ENCODE measurements around the gene RAD18.

The RAD18 gene

GRCh38 chr3:8929860-8930259 lies 33.4 kb downstream of the RAD18 start:
- Histone ChIP-seq H3K4me3 (ENCODE audit: low read length) (no peak overlapping the region), H3K4me2 (ENCODE audit: low read length) (no peak overlapping the region), H3K9me3 (ENCODE audit: control insufficient read depth, insufficient read depth, low read length) (no peaks in the 10 kb centered on the region), H4K20me1 (ENCODE audit: control insufficient read depth, insufficient read depth, low read depth, low read length) (no peaks in the 10 kb centered on the region), H3K27ac (ENCODE audit: low read depth, low read length) (no peak overlapping the region), H3K4me1 (ENCODE audit: control insufficient read depth, low read length) (no peaks in the 10 kb centered on the region), H3K36me3 (ENCODE audit: control insufficient read depth, low read length) (peaks cover 40% of the 10 kb centered on the region), H3K27me3 (ENCODE audit: control insufficient read depth, low read length) (no peaks in the 10 kb centered on the region), H3K9me2 (replicated peaks; ENCODE audit: control insufficient read depth, low read length) (no peaks in the 10 kb centered on the region), H3F3A (ENCODE audit: control insufficient read depth, insufficient read depth) (no peaks in the 10 kb centered on the region), H3K79me2 (ENCODE audit: control insufficient read depth, low read length) (no peaks in the 10 kb centered on the region)
- TF ChIP-seq EZH2phosphoT487 (IDR thresholded peaks at IDR 0.05; ENCODE audit: borderline replicate concordance, low read length) (no peak), CTCF (IDR thresholded peaks at IDR 0.05; ENCODE audit: low read depth, low read length, poor library complexity, severe bottlenecking) (no peak)

GRCh38 chr3:8914491-8914890 lies 48.8 kb downstream of the RAD18 start:
- Histone ChIP-seq H3K4me2 (ENCODE audit: low read length) (no peak overlapping the region), H3F3A (ENCODE audit: control insufficient read depth, insufficient read depth) (no peaks in the 10 kb centered on the region), H3K36me3 (ENCODE audit: control insufficient read depth, low read length) (peaks cover 55% of the 10 kb centered on the region), H3K27me3 (ENCODE audit: control insufficient read depth, low read length) (no peaks in the 10 kb centered on the region), H4K20me1 (ENCODE audit: control insufficient read depth, insufficient read depth, low read depth, low read length) (no peaks in the 10 kb centered on the region), H3K4me3 (ENCODE audit: low read length) (no peak overlapping the region), H3K9me3 (ENCODE audit: control insufficient read depth, insufficient read depth, low read length) (no peaks in the 10 kb centered on the region), H3K4me1 (ENCODE audit: control insufficient read depth, low read length) (0 out of 2 replicates have a peak, but pooled peaks cover 4% of the 10 kb centered on the region), H3K27ac (ENCODE audit: low read depth, low read length) (no peak overlapping the region), H3K79me2 (ENCODE audit: control insufficient read depth, low read length) (no peaks in the 10 kb centered on the region), H3K9me2 (replicated peaks; ENCODE audit: control insufficient read depth, low read length) (no peaks in the 10 kb centered on the region)
- TF ChIP-seq CTCF (IDR thresholded peaks at IDR 0.05; ENCODE audit: low read depth, low read length, poor library complexity, severe bottlenecking) (no peak), EZH2phosphoT487 (IDR thresholded peaks at IDR 0.05; ENCODE audit: borderline replicate concordance, low read length) (no peak)

- Histone ChIP-seq H3K4me1 (ENCODE audit: control insufficient read depth, low read length) (0 out of 2 replicates have a peak, but pooled peaks cover 4% of the 10 kb centered on the region), H3F3A (ENCODE audit: control insufficient read depth, insufficient read depth) (no peaks in the 10 kb centered on the region), H4K20me1 (ENCODE audit: control insufficient read depth, insufficient read depth, low read depth, low read length) (no peaks in the 10 kb centered on the region), H3K27me3 (ENCODE audit: control insufficient read depth, low read length) (no peaks in the 10 kb centered on the region), H3K27ac (ENCODE audit: low read depth, low read length) (no peak overlapping the region), H3K79me2 (ENCODE audit: control insufficient read depth, low read length) (no peaks in the 10 kb centered on the region), H3K36me3 (ENCODE audit: control insufficient read depth, low read length) (peaks cover 72% of the 10 kb centered on the region), H3K4me2 (ENCODE audit: low read length) (no peak overlapping the region), H3K4me3 (ENCODE audit: low read length) (no peak overlapping the region), H3K9me3 (ENCODE audit: control insufficient read depth, insufficient read depth, low read length) (no peaks in the 10 kb centered on the region), H3K9me2 (replicated peaks; ENCODE audit: control insufficient read depth, low read length) (no peaks in the 10 kb centered on the region)
- TF ChIP-seq EZH2phosphoT487 (IDR thresholded peaks at IDR 0.05; ENCODE audit: borderline replicate concordance, low read length): no peak
Observed at GRCh38 chr3:8911781-8912180, 51.5 kb downstream of the RAD18 start.

GRCh38 chr3:8909160-8909559 lies 54.1 kb downstream of the RAD18 start:
- 0 out of 2 replicates have a peak, but pooled peaks cover 4% of the 10 kb centered on the region for H3K4me1 ChIP-seq (ENCODE audit: control insufficient read depth, low read length)
- H3K27ac ChIP-seq (ENCODE audit: low read depth, low read length): no peak overlapping the region
- H3K4me2 ChIP-seq (ENCODE audit: low read length): no peak overlapping the region
- no peaks in the 10 kb centered on the region for H3F3A ChIP-seq (ENCODE audit: control insufficient read depth, insufficient read depth)
- TF ChIP-seq EZH2phosphoT487 (IDR thresholded peaks at IDR 0.05; ENCODE audit: borderline replicate concordance, low read length) (no peak), CTCF (IDR thresholded peaks at IDR 0.05; ENCODE audit: low read depth, low read length, poor library complexity, severe bottlenecking) (no peak)
- no peaks in the 10 kb centered on the region for H3K79me2 ChIP-seq (ENCODE audit: control insufficient read depth, low read length)
- H3K9me2 ChIP-seq (replicated peaks; ENCODE audit: control insufficient read depth, low read length): no peaks in the 10 kb centered on the region
- peaks cover 76% of the 10 kb centered on the region for H3K36me3 ChIP-seq (ENCODE audit: control insufficient read depth, low read length)
- H3K9me3 ChIP-seq (ENCODE audit: control insufficient read depth, insufficient read depth, low read length): no peaks in the 10 kb centered on the region
- no peak overlapping the region for H3K4me3 ChIP-seq (ENCODE audit: low read length)
- no peaks in the 10 kb centered on the region for H3K27me3 ChIP-seq (ENCODE audit: control insufficient read depth, low read length)
- H4K20me1 ChIP-seq (ENCODE audit: control insufficient read depth, insufficient read depth, low read depth, low read length): no peaks in the 10 kb centered on the region
